ENCODE measurements around the gene PRPF8.
"Not testable (repeated sequence)": the region's sequence is repeated elsewhere in the genome, so short reads cannot be mapped to it uniquely, and the experiment has no call there.

Gene PRPF8

DNA sequence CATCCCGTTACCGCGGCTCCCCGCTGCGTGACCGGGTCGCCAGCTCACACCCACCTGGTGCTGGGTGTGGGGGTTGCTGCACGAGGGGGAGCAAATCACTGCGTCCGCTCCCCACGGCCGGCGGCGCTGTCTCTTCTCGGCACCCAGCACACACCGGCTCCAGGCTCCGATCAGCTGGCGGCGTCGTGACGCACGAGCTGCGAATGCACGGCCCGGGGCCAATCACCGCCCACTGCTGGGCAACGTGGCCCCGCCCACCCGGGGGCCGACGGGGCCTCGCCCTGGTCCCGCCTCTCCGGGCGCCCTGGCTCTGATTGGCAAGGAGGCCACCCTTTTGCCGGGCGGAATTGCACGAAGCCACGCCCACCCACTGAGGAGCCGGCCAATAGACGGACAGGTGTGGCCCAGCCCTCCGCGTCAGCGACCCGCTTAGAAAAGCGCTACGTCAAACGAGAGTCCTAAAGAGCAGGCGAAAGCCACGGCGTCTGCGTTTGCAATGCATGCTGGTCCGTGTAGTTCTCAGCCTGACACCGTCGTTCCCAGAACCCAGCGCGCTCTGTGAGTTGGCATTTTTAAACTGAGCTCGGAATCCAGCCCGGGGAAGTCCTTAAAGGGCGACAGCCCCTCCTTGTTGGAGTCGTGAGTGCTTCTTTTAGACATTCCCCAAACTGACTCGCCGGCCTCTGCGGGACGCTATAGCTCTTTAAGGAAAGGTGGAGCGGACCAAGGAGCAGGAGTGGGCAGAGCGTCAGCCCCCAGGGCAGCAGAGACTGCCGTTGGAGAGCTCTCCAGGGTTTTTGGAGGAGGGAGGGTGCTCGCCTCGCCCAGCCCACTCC is 31.6 kb upstream of the PRPF8 start:
- DNase-seq, result peak; percentile 100

- no peak for DNase-seq
Measured at GRCh38 chr17:1715803-1716075, 31.1 kb upstream of the PRPF8 start.

- peak; percentile 28 for DNase-seq
Measured at GRCh38 chr17:1714980-1715802, 30.5 kb upstream of the PRPF8 start.

DNA sequence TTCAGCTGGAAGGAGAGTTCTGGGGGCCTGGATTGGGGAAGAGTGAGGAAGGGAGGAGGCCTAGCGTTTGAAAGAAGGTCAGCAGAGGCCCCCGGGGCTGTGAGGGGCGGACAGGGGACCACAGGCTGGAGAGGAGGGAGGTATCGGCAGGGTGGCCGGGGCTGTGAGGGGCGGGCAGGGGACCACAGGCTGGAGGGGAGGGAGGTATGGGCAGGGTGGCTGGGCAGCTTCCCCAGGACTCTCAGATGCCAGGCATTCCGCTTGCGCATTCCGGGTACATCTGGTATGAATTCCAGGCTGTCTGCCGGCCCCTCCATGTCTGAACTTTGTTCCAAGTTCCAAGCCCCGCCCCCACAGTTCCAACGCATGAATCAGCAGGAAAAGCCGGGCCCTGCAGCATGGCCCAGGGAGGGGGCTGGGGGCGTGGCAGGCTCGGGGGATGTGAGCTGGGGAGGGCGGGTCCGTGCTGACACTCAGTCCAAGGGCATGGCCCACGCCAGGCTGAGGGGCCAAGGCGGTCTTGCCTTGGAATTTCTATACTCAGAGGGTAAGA is 29.8 kb upstream of the PRPF8 start:
- DNase-seq, result no peak

DNA sequence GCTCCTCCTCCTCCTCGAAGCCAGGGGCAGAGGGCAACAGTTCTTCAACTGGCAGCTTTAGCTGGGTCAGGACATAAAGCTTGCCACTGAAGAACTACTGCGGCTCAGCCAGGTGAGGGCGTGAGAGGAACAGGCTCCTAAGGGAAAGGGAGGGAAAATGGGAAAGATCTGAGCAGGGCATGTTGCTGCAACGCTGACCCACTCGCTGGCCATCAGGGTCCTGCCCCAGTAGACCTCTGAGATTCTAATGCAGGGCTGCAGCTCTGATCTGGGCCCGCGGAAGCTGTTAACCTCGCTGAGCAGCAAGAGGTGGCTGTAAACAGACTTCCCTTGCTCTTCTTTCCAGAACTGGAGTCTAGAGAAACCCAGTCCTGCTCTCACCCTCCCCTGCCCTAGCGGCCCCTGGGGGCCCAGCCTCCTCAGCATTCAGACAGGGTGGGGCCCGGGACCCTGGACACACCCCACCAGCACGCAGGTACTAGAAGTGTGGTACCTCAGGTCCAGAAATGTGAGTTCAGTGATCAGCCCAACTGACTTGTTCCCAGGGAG is 29.3 kb upstream of the PRPF8 start:
- no peak for DNase-seq

DNA sequence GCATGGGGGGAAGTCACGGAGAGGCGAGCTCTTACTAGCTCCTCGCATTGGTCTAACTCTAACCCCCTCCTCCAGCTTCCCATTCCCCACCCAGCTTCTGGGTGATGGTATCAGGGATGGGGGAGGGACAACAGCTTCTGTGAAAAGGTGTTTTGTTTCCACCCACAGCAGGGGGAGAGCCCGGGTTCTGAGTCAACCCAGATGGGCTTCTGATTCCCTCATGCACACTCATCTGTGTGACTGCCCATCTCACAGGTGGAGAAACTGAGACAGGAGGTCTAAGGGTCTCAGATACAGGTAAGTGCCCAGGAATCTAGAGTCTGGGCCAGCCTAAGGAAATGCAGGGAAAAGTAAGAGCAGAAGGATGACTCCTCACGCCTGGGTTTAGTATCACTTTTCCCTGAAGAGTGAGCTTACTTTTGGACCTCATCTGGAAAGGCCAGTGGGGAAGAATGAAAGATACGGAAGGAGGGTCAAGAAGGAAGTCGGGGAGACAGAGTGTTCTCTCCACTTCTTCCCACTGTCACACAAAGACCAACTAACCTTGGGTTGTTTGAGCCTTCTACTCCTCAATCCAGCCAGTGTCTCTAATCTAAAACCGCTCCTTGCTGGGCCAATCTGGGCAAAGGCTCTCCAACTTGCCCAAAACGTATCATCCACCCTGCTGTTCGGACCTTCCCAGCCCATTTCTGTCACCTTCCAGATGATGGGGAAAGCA is 28.7 kb upstream of the PRPF8 start:
- no peak for DNase-seq

GRCh38 chr17:1712271-1712670 is 27.6 kb upstream of the PRPF8 start:
- no peak for DNase-seq

DNA sequence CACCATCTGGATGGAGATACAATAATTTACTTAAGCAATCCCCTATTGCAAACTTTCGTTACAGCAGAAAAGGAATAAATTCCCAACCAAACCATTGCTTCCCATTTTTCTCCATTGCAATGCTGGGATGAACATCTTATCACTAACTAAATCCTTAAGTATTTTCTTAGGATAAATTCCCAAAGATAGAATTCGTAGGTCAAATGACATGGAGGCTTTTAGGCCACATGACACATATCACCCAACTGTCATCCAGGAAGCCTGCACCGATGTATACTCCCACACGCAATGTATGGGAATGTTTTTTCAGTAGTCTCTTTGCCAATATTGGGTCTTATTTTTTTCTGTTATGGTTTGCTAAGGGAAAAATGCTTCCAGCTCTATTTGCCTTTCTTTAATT is 27.1 kb upstream of the PRPF8 start:
- no peak for DNase-seq

- DNase-seq, result no peak
Measured at GRCh38 chr17:1710807-1711553, 26.3 kb upstream of the PRPF8 start.

DNA sequence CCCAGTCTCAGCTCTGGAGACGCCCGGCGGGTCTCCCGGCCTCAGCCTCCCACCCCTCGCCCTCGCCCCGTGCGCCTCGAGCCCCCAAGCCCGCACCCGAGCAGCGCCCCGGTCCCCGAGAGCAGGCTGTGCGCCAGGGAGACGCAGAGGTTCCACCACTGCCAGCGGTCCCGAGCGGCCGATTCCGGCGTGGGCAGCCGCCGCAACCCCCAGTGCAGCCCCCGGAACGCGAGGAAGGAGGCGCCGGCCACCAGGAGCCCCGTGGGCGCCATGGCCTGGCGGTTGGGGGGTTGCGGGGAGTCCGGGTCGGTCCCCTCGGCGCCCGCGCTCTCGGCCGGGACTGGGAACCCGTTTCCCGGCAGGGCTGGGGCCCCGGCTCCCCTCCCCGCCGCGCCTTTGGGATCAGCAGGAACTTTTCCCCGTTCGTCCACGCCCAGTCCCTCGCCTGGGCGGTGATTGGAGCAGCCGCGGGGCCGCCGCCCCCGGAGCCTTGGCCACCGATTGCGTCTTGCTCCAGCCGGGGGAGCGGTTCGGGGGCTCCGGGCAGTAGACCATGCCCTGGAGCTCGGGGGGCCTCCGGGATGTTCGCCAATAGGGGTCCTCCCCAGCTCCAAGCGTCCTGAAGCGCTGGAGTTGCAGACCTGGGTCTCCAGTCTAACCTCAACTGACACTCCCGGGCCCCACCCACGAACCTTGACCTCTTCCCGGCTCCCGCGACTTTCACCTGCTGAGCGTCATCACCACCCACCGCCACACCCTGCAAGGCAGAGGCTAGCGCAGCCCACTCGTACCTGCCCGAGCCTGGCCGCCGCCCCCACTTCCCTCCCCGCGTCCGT is 25.5 kb upstream of the PRPF8 start, which contains the start of gene TLCD2:
Gene TLCD2, minus strand, starts transcription at position 407 of the 836 bp plus-strand sequence. Its CDS starts 135 bp downstream, at position 272.
- DNase-seq, result no peak

- DNase-seq, result no peak
Measured at GRCh38 chr17:1709403-1709951, 24.8 kb upstream of the PRPF8 start.

DNA sequence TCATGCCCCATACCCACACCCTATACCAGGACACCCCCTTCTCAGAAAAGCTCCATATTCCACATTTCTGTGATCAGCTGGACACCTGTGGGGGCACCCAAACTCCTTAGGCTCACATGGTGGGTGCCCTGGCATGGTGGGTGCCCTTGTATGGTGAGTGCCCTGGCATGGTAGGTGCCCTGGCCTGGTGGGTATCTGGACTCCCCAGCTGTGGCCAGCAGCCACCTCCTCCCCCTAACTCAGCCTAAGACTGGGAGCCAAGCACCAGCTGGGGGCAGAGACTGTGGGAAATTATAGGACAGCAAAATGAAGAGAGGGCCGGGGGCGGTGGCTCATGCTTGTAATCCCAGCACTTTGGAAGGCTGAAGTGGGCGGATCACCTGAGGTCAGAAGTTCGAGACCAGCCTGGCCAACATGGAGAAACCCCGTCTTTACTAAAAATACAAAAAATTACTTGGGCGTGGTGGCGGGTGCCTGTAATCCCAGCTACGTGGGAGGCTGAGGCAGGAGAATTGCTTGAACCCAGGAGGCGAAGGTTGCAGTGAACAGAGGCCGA is 24.2 kb upstream of the PRPF8 start:
- not testable (repeated sequence) for DNase-seq

DNA sequence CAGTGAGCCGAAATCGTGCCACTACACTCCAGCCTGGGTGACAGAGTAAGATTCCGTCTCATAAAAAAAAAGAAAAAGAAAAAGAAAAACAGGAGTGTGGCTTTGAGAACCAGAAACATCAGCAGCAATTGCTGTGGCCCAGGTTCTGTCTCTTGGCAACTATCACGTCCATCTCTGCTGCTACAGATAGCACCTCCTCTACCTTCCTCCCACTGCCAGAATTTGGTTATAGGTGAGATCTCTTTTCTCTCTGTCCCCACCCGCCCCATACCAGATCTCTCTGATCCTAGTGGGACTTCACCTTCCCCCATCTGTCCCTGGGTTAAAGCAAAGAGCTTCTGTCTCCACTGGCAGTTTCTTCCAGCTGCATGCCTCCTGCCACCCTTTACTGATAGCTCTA is 22.4 kb upstream of the PRPF8 start:
- no peak for DNase-seq

DNA sequence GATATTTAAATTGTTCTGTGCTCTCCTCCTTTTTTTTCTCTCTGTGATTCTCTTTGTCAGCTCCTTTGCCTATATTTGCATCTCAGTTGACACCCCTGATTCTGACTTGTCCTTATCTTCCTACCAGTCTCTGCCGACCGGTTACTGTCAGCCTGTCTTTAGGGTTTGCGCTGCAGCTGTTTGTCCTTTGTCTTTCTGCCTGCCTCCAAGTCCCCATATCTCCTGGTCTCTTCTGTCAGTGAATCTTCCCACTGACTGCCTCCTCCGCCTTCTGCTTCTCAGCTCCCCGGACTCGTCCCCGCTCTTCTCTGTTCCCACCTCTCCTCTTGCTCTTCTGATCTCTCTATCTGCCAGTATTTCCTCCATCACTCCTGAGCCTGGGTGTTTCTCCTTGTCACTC is 20.3 kb upstream of the PRPF8 start:
- DNase-seq, result no peak

- DNase-seq, result no peak
Measured at GRCh38 chr17:1703063-1703462, 18.4 kb upstream of the PRPF8 start.

- not testable (repeated sequence) for DNase-seq
Measured at GRCh38 chr17:1699891-1700290, 15.2 kb upstream of the PRPF8 start.

- no peak for DNase-seq
Measured at GRCh38 chr17:1697681-1698080, 13.0 kb upstream of the PRPF8 start.

DNA sequence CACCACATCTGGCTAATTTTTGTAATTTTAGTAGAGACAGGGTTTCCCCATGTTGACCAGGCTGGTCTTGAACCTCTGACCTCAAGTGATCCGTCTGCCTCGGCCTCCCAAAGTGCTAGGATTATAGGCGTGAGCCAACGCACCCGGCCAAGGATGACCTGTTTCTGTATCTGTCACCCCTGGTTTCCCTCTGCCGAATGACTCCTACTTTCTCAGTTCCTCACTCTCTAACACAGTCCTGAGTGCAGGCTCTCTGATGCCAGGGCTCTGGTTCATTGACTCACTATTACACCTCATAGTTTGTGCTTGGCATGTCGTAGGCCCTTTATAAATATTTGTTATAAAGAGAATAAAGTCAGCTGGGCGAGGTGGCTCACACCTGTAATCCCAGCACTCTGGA is 10.7 kb upstream of the PRPF8 start:
- no peak for DNase-seq

DNA sequence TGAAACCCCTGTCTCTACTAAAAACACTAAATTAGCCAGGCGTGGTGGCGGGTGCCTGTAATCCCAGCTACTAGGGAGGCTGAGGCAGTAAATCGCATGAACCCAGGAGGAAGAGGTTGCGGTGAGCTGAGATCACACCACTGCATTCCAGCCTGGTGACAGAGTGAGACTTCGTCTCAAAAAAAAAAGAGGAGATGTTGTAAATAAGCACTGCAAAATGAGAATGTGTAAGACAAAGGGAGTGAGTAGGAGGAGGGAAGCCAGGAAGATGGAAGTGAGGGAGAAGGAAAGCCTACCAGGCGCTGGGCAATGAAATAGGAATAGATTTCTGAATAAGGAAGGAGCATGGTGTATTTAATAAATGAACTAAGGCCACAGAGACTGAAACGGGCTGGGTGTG is 8.7 kb upstream of the PRPF8 start:
- DNase-seq, result no peak

- DNase-seq, result no peak
Measured at GRCh38 chr17:1690544-1691221, 6.0 kb upstream of the PRPF8 start.

Data from activated CD4-positive, alpha-beta T cell treated with anti-CD3 and anti-CD28 coated beads for 1 hour (primary cell).